Astrocyte (in vitro differentiated cells and primary cell): ENCODE results near the gene PEPD. TPM values are rescaled to one million over a fixed set of nuclear protein-coding genes. Genes with fewer than 3 reads are reported as not detected.
A peak's percentile ranks its signal among the peaks of the same experiment; 100 is the strongest.

Experiments used
- DNase-seq: peaks from one replicate; pipeline ENCODE4 v3.0.0-alpha.2; 2010; ENCODE audit warnings: low read depth
- FAIRE-seq: peaks from 2 replicates; lab custom pipeline; 2011; peaks lifted over from hg19 to GRCh38; lab: Jason Lieb, UNC
- H2AFZ ChIP-seq: 2 replicates; pipeline ENCODE4 v1.6.0; 2012; ENCODE audit warnings: low read depth, low read length, inconsistent platforms
- H3K27ac ChIP-seq: 2 replicates; pipeline ENCODE4 v1.5.1; 2011; ENCODE audit warnings: low read depth, low read length, inconsistent platforms
- H3K27me3 ChIP-seq: 2 replicates; pipeline ENCODE4 v1.6.0; 2011; ENCODE audit warnings: low read length, inconsistent platforms; ENCODE audit not compliant: insufficient read depth
- H3K36me3 ChIP-seq: 2 replicates; pipeline ENCODE4 v1.5.1; 2011; ENCODE audit warnings: low read length, inconsistent platforms; ENCODE audit not compliant: insufficient read depth
- H3K4me1 ChIP-seq: 2 replicates; pipeline ENCODE4 v1.5.1; 2011; ENCODE audit warnings: low read length, inconsistent platforms; ENCODE audit not compliant: insufficient read depth
- H3K4me2 ChIP-seq: 2 replicates; pipeline ENCODE4 v1.6.0; 2012; ENCODE audit warnings: low read length, inconsistent platforms
- H3K4me3 ChIP-seq: 2 replicates; pipeline ENCODE4 v1.5.1; 2011; ENCODE audit warnings: low read depth, mild to moderate bottlenecking, low read length, inconsistent platforms; ENCODE audit not compliant: insufficient read depth
- H3K79me2 ChIP-seq: 2 replicates; pipeline ENCODE4 v1.6.0; 2012; ENCODE audit warnings: mild to moderate bottlenecking, low read length, inconsistent platforms; ENCODE audit not compliant: insufficient read depth
- H3K9ac ChIP-seq: 2 replicates; pipeline ENCODE4 v1.6.0; 2012; ENCODE audit warnings: mild to moderate bottlenecking, low read length, inconsistent platforms
- H3K9me3 ChIP-seq: 2 replicates; pipeline ENCODE4 v1.5.1; 2012; ENCODE audit warnings: low read depth, mild to moderate bottlenecking, low read length, inconsistent platforms; ENCODE audit not compliant: insufficient read depth
- H4K20me1 ChIP-seq: 2 replicates; pipeline ENCODE4 v1.6.0; 2012; ENCODE audit warnings: low read length, inconsistent platforms; ENCODE audit not compliant: insufficient read depth
- H3K27ac Mint-ChIP-seq: one replicate; pipeline ENCODE4 v1.8.0; 2021; ENCODE audit warnings: mild to moderate bottlenecking, mixed read lengths; ENCODE audit not compliant: unreplicated experiment
- H3K27me3 Mint-ChIP-seq: one replicate; pipeline ENCODE4 v1.8.0; 2021; ENCODE audit warnings: low read depth, mixed read lengths; ENCODE audit not compliant: unreplicated experiment
- H3K36me3 Mint-ChIP-seq: one replicate; pipeline ENCODE4 v1.8.0; 2021; ENCODE audit warnings: low read depth, mixed read lengths; ENCODE audit not compliant: unreplicated experiment
- H3K4me1 Mint-ChIP-seq: one replicate; pipeline ENCODE4 v1.8.0; 2021; ENCODE audit warnings: low read depth, mixed read lengths; ENCODE audit not compliant: unreplicated experiment
- H3K4me3 Mint-ChIP-seq: one replicate; pipeline ENCODE4 v1.8.0; 2021; ENCODE audit warnings: mild to moderate bottlenecking, moderate library complexity, mixed read lengths; ENCODE audit not compliant: unreplicated experiment
- H3K9me3 Mint-ChIP-seq: one replicate; pipeline ENCODE4 v1.8.0; 2021; ENCODE audit warnings: mild to moderate bottlenecking, mixed read lengths; ENCODE audit not compliant: unreplicated experiment
- EZH2 ChIP-seq: IDR thresholded peaks from 2 replicates; pipeline ENCODE4 v1.6.1; 2012; ENCODE audit warnings: mild to moderate bottlenecking, low read length, inconsistent platforms; ENCODE audit not compliant: insufficient read depth
- total RNA-seq: library from RNA; stranded (reverse); gene quantifications from 2 replicates; pipeline ENCODE4 v1.2.1, GENCODE V29; 2021
- TF ChIP-seq, protein P1 (sequence below): IDR thresholded peaks from 2 replicates; pipeline ENCODE4 v1.5.1; 2011; ENCODE audit warnings: low read depth, mild to moderate bottlenecking, inconsistent platforms, low read length, moderate library complexity; ENCODE audit not compliant: insufficient read depth

Gene PEPD
- total RNA-seq, 1 donor from 2014 or later: 37.9 TPM

DNA sequence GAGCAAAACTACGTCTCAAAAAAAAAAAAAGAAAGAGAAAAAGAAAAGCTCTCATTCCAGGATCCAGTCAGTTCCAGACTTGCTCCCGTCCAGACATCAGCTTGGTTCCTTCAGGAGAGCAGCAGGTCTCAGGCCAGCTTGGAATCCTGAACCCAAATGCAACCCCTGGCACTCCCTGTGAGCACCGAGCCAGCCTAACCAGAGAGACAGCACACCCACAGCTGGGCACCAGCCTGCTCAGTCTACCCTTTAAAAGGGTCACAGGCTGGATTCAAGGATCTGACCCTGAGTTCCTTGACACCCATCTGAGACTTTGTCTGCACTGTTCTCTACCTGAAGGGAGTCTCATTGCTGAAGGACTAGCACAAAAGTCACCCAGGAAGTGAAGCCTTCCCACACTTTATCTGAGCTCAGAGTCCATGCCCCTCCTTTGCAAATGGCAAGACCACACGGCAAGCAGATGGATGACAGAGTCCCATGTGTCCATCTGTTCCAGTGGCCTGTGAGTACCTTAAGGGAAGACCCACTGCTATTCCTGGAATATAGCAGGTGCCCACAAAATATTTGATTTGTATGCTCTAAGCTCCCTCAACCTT is 1.4 kb downstream of the PEPD start:
- Histone ChIP-seq H2AFZ (no peak overlapping the region), H3K4me1 (peaks cover 11% of the 10 kb centered on the region), H3K9me3 (no peaks in the 10 kb centered on the region), H4K20me1 (peaks cover 35% of the 10 kb centered on the region), H3K4me3 (no peak overlapping the region), H3K4me2 (peak overlapping the region; percentile 95), H3K36me3 (no peaks in the 10 kb centered on the region), H3K79me2 (peaks cover 43% of the 10 kb centered on the region), H3K27ac (no peak overlapping the region), H3K9ac (no peak overlapping the region), H3K27me3 (no peaks in the 10 kb centered on the region)
- Mint-ChIP-seq H3K27me3 (peaks cover 16% of the 10 kb centered on the region), H3K9me3 (peaks cover 2% of the 10 kb centered on the region), H3K4me1 (peaks cover 4% of the 10 kb centered on the region), H3K27ac (no peak overlapping the region), H3K4me3 (peak overlapping the region; percentile 84), H3K36me3 (no peaks in the 10 kb centered on the region)
- FAIRE-seq: no peak
- DNase-seq: no peak
- TF ChIP-seq EZH2: no peak
- TF ChIP-seq, protein P1, sequence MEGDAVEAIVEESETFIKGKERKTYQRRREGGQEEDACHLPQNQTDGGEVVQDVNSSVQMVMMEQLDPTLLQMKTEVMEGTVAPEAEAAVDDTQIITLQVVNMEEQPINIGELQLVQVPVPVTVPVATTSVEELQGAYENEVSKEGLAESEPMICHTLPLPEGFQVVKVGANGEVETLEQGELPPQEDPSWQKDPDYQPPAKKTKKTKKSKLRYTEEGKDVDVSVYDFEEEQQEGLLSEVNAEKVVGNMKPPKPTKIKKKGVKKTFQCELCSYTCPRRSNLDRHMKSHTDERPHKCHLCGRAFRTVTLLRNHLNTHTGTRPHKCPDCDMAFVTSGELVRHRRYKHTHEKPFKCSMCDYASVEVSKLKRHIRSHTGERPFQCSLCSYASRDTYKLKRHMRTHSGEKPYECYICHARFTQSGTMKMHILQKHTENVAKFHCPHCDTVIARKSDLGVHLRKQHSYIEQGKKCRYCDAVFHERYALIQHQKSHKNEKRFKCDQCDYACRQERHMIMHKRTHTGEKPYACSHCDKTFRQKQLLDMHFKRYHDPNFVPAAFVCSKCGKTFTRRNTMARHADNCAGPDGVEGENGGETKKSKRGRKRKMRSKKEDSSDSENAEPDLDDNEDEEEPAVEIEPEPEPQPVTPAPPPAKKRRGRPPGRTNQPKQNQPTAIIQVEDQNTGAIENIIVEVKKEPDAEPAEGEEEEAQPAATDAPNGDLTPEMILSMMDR: no peak

DNA sequence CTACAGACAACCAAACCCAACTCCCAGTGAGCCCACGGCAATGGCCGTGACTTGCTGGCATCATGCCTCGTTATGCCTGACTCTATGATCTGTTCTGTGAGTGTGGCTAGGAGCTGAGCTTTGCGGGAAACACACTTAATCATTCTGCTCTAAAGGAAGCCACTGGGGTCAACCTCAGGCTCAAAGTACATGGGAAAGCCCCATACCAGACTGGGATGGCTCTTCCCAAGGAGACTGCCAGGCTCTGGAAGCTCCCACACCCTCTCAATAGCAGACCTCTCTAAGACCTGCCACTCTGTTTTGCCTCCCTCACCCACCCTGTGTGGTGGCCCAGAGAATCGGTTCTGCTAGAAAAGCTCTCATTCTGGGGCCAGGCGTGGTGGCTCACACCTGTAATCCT is 2.2 kb downstream of the PEPD start:
- Mint-ChIP-seq H3K27ac (no peak overlapping the region), H3K4me1 (peaks cover 4% of the 10 kb centered on the region), H3K27me3 (peaks cover 10% of the 10 kb centered on the region), H3K9me3 (peaks cover 2% of the 10 kb centered on the region), H3K36me3 (peaks cover 3% of the 10 kb centered on the region), H3K4me3 (no peak overlapping the region)
- H3K27ac ChIP-seq: no peak overlapping the region
- H2AFZ ChIP-seq: no peak overlapping the region
- H3K4me2 ChIP-seq: no peak overlapping the region
- H3K9me3 ChIP-seq: no peaks in the 10 kb centered on the region
- no peak overlapping the region for H3K4me3 ChIP-seq
- DNase-seq: no peak
- peaks cover 15% of the 10 kb centered on the region for H3K4me1 ChIP-seq
- TF ChIP-seq, protein P1: no peak
- no peak for FAIRE-seq
- peaks cover 42% of the 10 kb centered on the region for H4K20me1 ChIP-seq
- no peaks in the 10 kb centered on the region for H3K36me3 ChIP-seq
- peaks cover 49% of the 10 kb centered on the region for H3K79me2 ChIP-seq
- no peak overlapping the region for H3K9ac ChIP-seq
- H3K27me3 ChIP-seq: no peaks in the 10 kb centered on the region

DNA sequence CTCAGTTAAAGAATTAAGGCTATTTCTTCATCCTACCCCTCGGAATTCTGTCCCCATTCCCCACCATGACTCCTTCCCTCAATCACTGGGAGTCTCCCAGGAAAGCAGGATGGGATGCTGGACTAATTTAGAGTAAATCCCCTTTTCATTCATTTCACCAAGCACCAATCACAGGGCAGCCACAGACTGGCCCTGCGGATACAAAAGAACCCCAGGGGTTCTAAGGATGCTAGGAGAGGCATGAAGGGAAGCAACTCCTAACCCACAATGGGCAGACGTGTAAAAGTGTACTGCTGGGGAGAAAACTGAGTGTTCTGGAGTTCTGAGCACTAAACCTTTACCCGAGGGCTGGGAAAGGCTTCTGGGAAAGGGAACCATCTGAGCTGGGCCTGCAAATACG is 3.0 kb downstream of the PEPD start:
- Histone ChIP-seq H3K4me1 (peaks cover 15% of the 10 kb centered on the region), H3K27ac (no peak overlapping the region), H3K4me2 (no peak overlapping the region), H3K9ac (no peak overlapping the region), H2AFZ (no peak overlapping the region), H3K27me3 (no peaks in the 10 kb centered on the region), H3K9me3 (no peaks in the 10 kb centered on the region), H3K36me3 (no peaks in the 10 kb centered on the region), H3K4me3 (no peak overlapping the region), H4K20me1 (peaks cover 51% of the 10 kb centered on the region), H3K79me2 (peaks cover 53% of the 10 kb centered on the region)
- H3K36me3 Mint-ChIP-seq: peaks cover 3% of the 10 kb centered on the region
- peaks cover 4% of the 10 kb centered on the region for H3K4me1 Mint-ChIP-seq
- H3K9me3 Mint-ChIP-seq: peaks cover 2% of the 10 kb centered on the region
- FAIRE-seq (no peak), DNase-seq (no peak)
- H3K27me3 Mint-ChIP-seq: peaks cover 4% of the 10 kb centered on the region
- peak overlapping the region; percentile 45 for H3K4me3 Mint-ChIP-seq
- no peak for TF ChIP-seq EZH2
- TF ChIP-seq, protein P1: no peak
- no peak overlapping the region for H3K27ac Mint-ChIP-seq
